Cardiac fibroblast (primary cell): ENCODE data around the gene MOGAT1.

Source experiments
- DNase-seq, 2 donors: peaks; one replicate each; pipeline versions ENCODE4 v3.0.0 to v3.0.0-alpha.2; 2010; ENCODE audit warnings: low read depth in 2 of 2
- H3K4me3 ChIP-seq, 2 donors: replicated peaks in 1 of 2; 1 replicate in 1 of 2; 2 replicates in 1 of 2; pipeline ENCODE4 v1.5.1; 2011; ENCODE audit warnings: low read depth in 2 of 2, low read length in 2 of 2, mild to moderate bottlenecking in 2 of 2, moderate library complexity in 1 of 2
- TF ChIP-seq, protein P1 (sequence below): IDR thresholded peaks from one replicate; pipeline ENCODE4 v1.5.1; 2011; ENCODE audit warnings: low read depth, mild to moderate bottlenecking, low read length, inconsistent platforms

The MOGAT1 gene

DNA sequence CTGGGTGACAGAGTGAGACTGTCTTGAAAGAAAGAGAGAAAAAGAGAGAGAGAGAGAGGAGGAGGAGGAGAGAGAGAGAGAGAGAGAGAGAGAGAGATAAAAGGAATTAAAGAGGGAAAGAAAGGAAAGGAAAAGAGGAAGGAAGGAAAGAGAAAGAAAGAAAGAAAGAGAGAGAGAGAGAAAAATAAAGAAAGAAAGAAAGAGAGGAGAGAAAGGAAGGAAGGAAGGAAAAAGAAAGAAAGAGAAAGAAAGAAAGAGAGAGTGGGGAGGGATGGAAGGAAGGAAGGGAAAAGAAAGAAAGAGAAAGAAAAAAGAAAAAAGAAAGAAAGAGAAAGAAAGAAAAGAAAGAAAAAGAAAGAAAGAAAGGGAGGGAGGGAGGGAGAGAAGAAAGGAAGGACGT lies 29.8 kb downstream of the MOGAT1 start:
- TF ChIP-seq, protein P1, sequence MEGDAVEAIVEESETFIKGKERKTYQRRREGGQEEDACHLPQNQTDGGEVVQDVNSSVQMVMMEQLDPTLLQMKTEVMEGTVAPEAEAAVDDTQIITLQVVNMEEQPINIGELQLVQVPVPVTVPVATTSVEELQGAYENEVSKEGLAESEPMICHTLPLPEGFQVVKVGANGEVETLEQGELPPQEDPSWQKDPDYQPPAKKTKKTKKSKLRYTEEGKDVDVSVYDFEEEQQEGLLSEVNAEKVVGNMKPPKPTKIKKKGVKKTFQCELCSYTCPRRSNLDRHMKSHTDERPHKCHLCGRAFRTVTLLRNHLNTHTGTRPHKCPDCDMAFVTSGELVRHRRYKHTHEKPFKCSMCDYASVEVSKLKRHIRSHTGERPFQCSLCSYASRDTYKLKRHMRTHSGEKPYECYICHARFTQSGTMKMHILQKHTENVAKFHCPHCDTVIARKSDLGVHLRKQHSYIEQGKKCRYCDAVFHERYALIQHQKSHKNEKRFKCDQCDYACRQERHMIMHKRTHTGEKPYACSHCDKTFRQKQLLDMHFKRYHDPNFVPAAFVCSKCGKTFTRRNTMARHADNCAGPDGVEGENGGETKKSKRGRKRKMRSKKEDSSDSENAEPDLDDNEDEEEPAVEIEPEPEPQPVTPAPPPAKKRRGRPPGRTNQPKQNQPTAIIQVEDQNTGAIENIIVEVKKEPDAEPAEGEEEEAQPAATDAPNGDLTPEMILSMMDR: no peak
- H3K4me3 ChIP-seq: no peak overlapping the region
- DNase-seq: no peak

DNA sequence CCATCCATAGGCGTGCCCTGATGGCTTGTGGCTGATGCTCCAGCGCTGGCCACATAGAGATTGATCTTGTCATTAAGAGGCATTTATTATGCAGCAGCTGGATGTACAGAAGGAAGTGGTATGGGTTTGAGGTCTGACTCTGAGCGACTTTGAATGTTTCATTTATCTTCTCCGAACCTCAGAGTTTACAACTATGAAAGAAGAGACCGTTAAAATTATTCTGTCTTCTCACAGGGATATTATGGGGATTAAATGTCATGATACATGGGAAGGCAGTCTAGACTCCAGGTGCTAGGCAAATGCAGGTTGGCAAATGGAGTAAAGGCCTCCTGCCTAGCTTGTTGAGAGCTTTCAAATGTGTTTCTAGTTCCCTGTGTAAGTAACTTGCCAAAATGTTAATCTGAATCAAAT lies 30.3 kb downstream of the MOGAT1 start:
- H3K4me3 ChIP-seq: no peak overlapping the region
- TF ChIP-seq, protein P1: no peak
- no peak for DNase-seq

DNA sequence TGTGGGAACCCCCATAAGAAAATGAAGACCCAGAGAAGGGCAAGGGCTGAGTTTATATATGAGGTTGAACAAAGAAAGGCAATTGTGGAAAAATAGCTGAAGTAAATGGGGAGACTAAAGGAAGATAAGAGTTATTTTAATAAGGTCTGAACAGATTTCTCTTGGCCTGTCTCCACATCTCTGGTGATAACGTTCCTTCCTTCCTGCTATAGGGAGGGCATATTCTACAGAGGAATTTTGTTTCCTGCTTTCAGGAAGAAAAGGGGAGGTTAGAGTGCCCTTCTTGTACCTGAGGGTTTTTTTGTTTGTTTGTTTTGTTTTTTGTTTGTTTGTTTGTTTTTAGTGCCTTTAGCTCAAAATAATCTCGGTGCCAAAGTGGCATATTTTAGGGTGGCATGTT lies 31.6 kb downstream of the MOGAT1 start:
- TF ChIP-seq, protein P1: no peak
- H3K4me3 ChIP-seq: no peak overlapping the region
- no peak for DNase-seq

DNA sequence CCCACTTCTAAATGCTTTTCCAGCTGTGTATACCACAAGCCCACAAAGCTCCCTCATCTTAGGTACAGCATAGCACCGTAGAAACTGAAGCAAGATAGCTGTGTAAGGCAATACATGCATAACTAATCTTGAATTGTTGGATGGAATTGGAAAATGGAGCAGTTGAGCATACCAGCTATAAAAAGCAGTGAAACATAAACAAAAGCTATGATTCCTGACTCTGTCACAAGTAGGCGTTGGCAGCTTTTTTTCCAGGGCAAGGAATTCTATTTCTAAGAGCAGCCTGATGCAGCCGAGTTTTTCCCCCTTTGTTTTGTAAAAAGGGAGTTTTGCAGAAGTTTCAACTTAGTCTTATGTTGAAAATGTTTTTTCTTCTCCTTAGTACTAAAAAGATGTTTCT lies 32.4 kb downstream of the MOGAT1 start:
- TF ChIP-seq, protein P1: no peak
- no peak overlapping the region for H3K4me3 ChIP-seq
- peak; percentile 22 to 46 for DNase-seq

DNA sequence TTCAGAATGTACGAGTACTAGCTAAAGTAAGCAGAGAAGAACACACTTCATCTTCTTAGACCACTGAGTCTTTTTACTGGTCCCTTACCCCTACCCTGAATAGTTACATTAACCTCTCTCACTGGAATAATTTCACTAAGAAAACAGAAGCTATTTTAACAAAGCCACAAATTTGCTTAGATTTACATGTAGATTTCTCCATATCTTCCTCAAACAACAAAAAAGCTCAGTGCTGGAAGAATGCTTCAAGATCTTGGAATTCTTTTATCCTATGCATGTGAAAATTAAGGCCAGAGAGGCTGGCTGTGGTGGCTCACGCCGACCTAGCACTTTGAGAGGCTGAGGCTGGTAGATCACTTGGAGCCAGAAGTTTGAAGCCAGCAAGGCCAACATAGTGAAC lies 35.2 kb downstream of the MOGAT1 start:
- no peak overlapping the region for H3K4me3 ChIP-seq
- no peak for DNase-seq
- TF ChIP-seq, protein P1: no peak

DNA sequence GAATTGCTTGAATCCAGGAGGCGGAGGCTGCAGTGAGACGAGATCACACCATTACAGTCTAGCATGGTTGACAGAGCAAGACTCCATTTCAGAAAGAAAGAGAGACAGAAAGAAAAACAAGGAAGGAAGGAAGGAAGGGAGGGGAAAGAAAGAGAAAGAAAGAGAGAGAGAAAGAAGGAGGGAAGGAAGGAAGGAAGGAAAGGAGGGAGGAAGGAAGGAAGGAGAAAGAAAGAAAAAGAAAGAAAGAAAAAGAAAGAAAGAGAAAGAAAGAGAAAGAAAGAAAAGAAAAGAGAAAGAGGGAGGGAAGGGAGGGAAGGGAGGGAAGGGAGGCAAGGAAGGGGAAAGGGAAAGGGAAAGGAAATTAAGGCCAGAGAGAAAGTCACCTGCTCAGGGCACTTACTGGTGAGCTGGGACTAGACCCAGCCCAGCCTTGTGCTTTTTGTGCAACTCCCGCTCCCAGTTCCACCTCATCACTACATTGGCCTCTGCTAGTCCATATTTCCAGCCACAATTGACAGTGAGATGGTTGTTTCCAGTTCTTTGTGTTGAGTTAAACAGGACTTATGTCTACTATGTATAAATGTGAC lies 35.7 kb downstream of the MOGAT1 start:
- TF ChIP-seq, protein P1: no peak
- H3K4me3 ChIP-seq: no peak overlapping the region
- no peak for DNase-seq

DNA sequence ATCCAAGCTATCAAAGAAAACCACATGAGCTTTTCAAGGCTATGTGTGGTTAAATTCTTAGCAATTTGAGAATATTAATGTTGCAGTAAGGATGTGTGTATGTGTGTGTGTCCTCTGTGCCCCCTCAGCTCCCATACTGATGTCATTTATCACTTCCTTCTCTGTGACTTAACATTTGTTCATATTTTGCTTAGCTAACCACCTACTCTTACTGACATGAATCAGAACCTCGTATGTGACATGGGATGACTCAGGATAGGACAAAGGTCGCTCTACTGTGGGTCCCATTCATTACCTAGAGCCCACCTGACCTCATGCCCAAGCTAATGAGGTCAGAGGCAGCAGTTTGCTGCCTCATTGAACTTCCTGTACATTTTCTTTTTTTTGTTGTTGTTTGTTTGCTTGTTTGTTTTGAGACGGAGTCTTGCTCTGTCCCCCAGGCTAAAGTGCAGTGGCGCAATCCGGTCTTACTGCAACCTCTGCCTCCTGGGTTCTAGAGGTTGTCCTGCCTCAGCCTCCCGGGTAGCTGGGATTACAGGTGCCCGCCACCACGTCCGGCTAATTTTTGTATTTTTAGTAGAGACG lies 36.3 kb downstream of the MOGAT1 start:
- no peak overlapping the region for H3K4me3 ChIP-seq
- TF ChIP-seq, protein P1: no peak
- peak; percentile 29 to 72 for DNase-seq
